NCI-H146 treated with DMSO at 0.1 percent for 48 hours (cell line): ENCODE results near the gene BCORL1.

Experiments used
- DNase-seq: peaks from one replicate; lab custom pipeline; 2025; ENCODE audit not compliant: unreplicated experiment; lab: John Stamatoyannopoulos, UW

The BCORL1 gene

DNA sequence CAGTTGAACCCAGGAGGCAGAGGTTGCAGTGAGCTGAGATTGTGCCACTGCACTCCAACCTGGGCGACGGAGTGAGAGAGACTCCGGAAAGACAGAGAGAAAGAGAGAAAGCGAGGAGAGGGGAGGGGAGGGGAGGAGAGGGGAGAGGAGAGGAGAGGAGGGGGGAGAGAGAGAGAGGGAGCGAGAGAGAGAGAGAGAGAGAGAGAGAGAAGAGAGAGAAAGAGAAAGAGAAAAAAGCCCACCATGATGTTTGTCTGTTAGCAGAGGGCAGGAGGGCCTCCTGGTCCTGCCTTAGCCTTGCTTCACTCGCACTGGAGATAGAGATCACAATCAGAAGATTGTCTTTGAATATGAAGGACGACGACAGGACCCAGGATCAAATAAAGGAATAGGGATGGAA lies 18.7 kb upstream of the BCORL1 start:
- no peak for DNase-seq

DNA sequence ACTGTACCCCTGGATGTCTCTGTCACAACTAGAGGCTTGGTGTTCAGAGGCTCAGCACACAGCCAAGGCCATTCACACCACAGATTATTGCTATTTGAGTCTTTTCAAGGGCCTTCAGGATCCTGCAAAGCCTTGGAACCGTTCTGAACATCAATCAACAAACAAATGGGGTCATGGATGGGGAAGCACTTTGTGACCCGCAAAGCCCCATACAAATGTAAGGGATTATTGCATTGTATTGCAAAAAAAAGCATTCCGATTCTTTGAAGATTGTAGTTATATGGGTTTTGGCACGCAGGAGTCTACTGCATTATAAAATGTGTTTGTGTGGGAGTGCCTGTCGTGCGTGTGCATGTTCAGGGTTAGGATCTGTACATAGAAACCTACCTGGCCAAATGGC lies 17.3 kb upstream of the BCORL1 start:
- DNase-seq = no peak

DNA sequence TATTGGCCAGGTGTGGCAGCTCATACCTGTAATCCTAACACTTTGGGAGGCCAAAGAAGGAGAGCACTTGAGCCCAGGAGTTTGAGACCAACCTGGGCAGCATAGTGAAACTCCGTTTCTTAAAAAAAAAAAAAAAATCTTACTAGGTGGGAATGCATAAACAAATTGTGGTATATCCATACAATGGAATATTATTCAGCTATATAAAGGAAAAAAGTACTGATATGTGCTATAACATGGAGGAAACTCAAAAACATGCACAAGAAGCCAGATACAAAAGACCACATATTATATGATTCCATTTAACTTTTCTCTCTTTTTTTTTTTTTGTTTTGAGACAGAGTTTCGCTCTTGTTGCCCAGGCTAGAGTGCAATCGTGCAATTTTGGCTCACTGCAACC lies 13.5 kb upstream of the BCORL1 start:
- no peak for DNase-seq

DNA sequence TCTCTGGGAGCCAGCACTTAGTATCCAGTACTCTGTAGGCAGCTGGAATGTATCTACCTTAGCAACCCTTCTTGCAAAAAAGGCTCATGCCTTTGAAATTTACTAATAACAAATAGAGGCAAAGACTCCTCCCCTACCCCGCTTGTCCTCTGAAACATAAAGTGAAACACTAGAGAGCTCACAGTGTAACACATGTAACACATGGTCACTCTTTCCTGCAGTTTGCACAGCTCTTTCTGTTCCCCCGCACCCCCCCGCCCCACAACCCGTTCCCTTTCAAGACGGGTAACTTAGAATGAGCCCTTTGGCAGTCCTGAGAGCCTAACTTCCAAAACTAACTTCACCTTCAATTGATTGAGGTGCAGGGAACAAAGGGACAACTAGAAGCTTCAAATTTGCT lies 6.0 kb upstream of the BCORL1 start:
- no peak for DNase-seq

GRCh38 chrX:129979207-129979920 lies 3.1 kb upstream of the BCORL1 start:
- no peak for DNase-seq

DNA sequence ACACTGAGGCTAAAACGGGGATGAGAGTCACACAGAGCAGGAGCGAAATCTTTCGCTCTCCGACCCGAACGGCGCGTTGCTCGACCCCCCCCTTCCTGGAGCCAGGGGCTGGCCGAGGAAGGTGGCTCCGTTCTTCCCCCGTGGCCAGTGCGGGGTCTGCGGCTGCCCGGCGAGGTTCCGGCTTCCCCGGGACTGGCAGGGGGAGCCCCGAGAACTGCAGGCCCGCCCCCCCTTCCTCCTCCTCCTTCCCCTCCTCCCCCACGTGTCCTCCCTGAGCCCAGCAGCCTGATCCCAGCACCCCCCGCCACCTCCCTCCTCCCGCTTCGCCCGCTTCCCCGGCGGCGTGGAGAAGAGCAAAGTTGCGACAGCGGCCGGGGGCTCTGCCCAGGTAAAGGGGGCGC lies 2.4 kb upstream of the BCORL1 start:
- DNase-seq = no peak

GRCh38 chrX:129980540-129981199 lies 1.8 kb upstream of the BCORL1 start:
- DNase-seq = no peak

GRCh38 chrX:129981200-129981553 lies 1.3 kb upstream of the BCORL1 start:
- DNase-seq = no peak

DNA sequence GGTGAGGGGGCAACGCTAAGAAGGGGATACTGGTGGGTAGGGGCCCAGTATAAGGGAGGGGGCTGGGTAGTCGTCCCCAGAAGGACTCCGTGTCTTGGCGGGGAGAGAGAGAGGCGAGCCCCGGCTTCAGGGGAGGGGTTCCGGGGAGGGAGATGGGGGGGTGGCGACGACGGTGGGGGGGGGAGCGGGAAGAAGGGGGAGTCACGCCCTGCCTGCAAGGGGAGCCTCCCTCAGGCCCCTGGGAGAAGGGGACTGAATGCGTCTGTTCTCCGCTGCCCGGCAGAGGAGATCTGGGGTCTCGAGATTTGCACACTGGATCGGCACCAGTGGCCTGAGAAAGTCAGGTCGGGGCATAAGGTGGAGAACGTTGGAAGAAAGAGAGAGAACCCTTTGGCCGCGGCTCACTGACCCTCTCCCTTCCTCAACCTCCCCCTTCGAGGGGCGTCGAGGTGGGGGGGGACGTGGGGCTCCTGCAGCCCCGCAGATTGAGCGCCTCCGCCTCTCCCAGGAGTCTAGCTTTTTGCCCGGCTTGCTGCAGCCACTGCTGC lies 609 bp upstream of the BCORL1 start:
- DNase-seq = no peak

GRCh38 chrX:129983575-129984110 lies 1.2 kb downstream of the BCORL1 start:
- no peak for DNase-seq

DNA sequence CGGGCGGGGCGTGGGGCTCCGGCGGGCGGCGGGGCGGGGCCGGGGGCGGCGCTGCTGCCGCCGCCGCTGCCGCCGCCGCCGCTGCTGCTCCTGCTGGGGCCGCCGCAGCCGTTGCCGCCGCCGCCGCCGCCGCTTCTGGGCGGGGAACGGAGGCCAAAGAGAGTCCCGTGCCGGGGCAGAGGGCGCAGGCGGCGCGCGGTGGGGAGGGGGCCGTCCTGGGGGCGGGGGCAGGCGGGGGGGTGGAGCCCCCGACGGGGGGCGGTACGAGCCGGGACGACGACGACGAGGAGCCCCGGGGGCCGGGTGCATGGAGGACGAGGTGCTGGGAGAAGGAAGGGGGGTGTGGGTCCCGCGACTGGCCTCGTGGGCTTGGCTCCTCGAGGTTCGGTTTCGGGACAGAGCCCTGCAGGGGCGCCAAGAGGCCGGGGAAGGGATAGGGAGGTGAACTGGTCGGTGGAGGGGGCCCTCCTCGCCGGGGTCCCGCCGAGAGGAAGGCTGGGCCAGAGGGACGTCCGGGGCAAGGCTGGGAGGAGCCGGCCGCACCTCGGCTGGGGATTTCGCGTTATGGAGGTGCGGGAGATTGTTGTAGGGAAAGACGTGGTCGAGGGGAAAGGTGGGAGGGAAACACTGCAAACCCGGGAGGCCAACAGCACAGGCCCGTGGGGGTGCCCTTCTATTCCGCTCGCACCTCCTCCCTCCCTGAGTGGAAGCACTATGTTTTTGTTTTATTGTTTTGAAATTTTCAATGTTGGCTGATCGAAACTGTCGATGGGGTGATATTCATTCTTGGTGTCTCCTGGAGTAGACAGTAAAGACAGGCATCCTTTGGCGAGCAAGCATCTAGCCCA lies 1.9 kb downstream of the BCORL1 start:
- DNase-seq = no peak

- no peak for DNase-seq
These were observed 5.4 kb downstream of the BCORL1 start for GRCh38 chrX:129987871-129988270.

DNA sequence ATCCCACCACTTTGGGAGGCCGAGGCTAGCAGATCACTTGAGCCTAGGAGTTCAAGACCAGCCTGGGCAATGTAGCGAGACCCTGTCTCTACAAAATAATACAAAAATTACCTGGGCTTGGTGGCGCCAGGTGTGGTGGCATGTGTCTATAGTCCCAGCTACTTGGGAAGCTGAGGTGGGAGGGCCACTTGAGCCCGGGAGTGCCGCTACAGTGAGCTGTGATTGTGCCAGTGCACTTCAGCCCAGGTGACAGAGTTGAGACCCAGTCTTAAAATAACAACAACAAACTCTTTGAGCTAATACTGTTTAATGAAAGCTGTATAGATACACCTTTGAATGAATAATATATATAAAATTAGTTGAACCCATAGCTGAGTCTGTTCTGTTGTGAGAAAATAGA lies 9.7 kb downstream of the BCORL1 start:
- DNase-seq = no peak

- no peak for DNase-seq
These were observed 13.7 kb downstream of the BCORL1 start for GRCh38 chrX:129996120-129996519.

DNA sequence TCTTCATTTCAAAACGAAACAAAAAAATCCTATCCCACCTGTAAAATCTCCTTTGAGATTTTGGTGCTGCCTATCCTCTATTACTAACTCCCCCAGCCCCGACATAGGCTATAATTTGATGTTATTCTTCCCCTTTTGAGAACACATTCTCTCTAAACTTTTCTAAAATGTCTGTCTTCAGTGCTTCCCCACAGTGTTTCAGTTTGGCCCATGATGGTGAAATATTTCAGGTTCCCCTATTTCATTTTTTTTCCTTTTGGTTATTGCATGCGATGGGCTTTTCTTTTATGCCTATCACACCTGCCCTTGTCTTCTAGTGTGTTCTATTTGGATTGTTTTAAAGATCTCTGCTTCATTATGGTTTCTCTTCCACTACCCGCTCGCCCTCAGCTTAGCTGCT lies 14.7 kb downstream of the BCORL1 start:
- no peak for DNase-seq

DNA sequence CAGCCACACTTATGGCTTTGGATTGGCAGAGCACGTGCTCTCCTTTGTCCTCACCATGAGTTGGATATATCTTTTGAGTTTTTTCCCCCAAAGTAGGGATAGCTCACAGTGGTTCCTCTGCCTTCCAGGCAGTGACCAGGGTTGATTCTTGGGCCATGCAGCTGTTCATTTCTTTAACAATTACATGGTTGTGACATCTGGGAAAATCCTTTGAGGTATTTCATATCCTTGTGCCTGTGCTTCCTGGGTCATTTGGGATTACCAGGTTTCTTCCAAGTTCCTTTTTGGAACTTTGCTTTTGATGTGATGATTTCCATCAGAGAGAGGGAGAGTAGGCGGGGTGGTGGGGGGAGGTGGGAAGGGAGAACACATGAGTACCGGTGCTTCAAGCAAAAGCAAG lies 15.6 kb downstream of the BCORL1 start:
- no peak for DNase-seq

DNA sequence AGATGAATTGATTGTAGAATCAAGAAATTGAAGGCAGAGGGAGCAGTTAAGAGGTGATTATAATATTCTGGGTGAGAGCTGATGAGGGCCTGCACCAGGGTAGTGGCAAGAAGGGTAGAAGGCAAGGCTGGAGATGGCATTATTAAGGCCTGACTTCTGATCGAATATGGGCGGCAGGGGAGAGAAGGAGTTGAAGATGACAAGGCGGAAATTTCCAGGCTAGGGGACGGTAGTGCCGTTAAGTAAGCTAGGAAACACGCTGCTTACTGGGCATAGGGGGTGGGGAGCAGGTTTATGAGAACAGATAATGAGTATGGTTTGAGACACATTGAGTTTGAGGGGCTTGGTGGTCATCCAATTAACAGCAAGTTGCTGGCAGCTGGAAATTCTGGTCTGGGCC lies 19.5 kb downstream of the BCORL1 start:
- no peak for DNase-seq

- DNase-seq = no peak
These were observed 20.1 kb downstream of the BCORL1 start for GRCh38 chrX:130002541-130002940.

- DNase-seq = no peak
These were observed 22.8 kb downstream of the BCORL1 start for GRCh38 chrX:130005089-130005807.

GRCh38 chrX:130009658-130010223 lies 27.3 kb downstream of the BCORL1 start:
- DNase-seq = no peak

DNA sequence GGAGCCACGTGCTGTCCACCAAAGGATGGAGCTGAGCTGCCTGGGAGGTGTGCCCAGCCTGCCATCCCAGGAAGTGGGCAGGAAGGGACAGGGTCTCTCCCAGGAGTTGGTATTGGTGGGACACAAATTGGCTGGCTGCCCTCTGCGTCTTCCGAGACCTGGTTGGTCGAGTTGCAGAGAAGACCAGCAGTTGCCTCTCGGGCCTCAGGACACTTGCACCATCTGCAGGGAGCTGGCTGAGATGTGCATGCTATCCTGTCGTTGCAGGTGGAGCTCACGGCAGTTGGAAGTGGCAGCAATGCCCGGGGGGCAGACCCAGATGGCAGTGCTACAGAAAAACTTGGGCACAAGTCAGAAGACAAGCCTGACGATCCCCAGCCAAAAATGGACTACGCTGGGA lies 30.2 kb downstream of the BCORL1 start:
- no peak for DNase-seq
